SK-N-SH treated with all-trans-retinoic acid at 6 μM for 48 hours (cell line): ENCODE results near the gene TRIL.
A peak's percentile ranks its signal among the peaks of the same experiment; 100 is the strongest.

Experiments used
- ATAC-seq: fragments of 200-7000 bp; cut with Tn5 transposase; 3 replicates; pipeline ENCODE4 v1.9.1; 2020; ENCODE audit warnings: mild to moderate bottlenecking, moderate library complexity
- ARNTL ChIP-seq: fragments of 450-650 bp; formaldehyde crosslinking; IDR thresholded peaks from 2 replicates; pipeline ENCODE4 v1.5.0; 2020; ENCODE audit warnings: low read depth, mild to moderate bottlenecking, moderate library complexity, borderline replicate concordance
- BACH2 ChIP-seq: fragments of 250-450 bp; sonication (Bioruptor Pico); IDR thresholded peaks from 2 replicates; pipeline ENCODE4 v1.9.0; 2021; ENCODE audit warnings: mild to moderate bottlenecking, borderline replicate concordance
- CREB5 ChIP-seq: fragments of 250-450 bp; sonication (Bioruptor Pico); IDR thresholded peaks from 2 replicates; pipeline ENCODE4 v1.5.1; 2020; ENCODE audit warnings: low read depth, mild to moderate bottlenecking, moderate library complexity
- CSDC2 ChIP-seq: fragments of 250-450 bp; sonication (Bioruptor Pico); IDR thresholded peaks from 2 replicates; pipeline ENCODE4 v1.5.0; 2020; ENCODE audit warnings: mild to moderate bottlenecking, moderate library complexity
- ESRRG ChIP-seq: fragments of 250-450 bp; sonication (Bioruptor Pico); IDR thresholded peaks from 2 replicates; pipeline ENCODE4 v1.6.1; 2021; ENCODE audit warnings: mild to moderate bottlenecking
- GLIS3 ChIP-seq: fragments of 250-450 bp; sonication (Bioruptor Pico); IDR thresholded peaks from 2 replicates; pipeline ENCODE4 v1.5.0; 2020; ENCODE audit warnings: mild to moderate bottlenecking, moderate library complexity
- ISL1 ChIP-seq: fragments of 250-450 bp; sonication (Bioruptor Pico); IDR thresholded peaks from 2 replicates; pipeline ENCODE4 v2.1.2; 2022; ENCODE audit warnings: mild to moderate bottlenecking, moderate library complexity
- OSR1 ChIP-seq: fragments of 250-450 bp; sonication (Bioruptor Pico); IDR thresholded peaks from 2 replicates; pipeline ENCODE4 v1.8.0; 2022; ENCODE audit warnings: moderate library complexity, mild to moderate bottlenecking, inconsistent platforms
- PPARA ChIP-seq: fragments of 250-450 bp; sonication (Bioruptor Pico); IDR thresholded peaks from 2 replicates; pipeline ENCODE4 v1.5.0; 2020; ENCODE audit warnings: mild to moderate bottlenecking, borderline replicate concordance
- RARB ChIP-seq: fragments of 250-450 bp; sonication (Bioruptor Pico); IDR thresholded peaks from 2 replicates; pipeline ENCODE4 v1.8.0; 2021; ENCODE audit warnings: mild to moderate bottlenecking, moderate library complexity
- TCF4 ChIP-seq: fragments of 250-450 bp; sonication (Bioruptor Pico); IDR thresholded peaks from 2 replicates; pipeline ENCODE4 v1.8.0; 2021; ENCODE audit warnings: mild to moderate bottlenecking, moderate library complexity, borderline replicate concordance
- TOX ChIP-seq: fragments of 250-450 bp; sonication (Bioruptor Pico); IDR thresholded peaks from 2 replicates; pipeline ENCODE4 v1.8.0; 2021; ENCODE audit warnings: mild to moderate bottlenecking, moderate library complexity, borderline replicate concordance
- TSHZ2 ChIP-seq: fragments of 250-450 bp; sonication (Bioruptor Pico); IDR thresholded peaks from 2 replicates; pipeline ENCODE4 v1.5.0; 2020; ENCODE audit warnings: mild to moderate bottlenecking, moderate library complexity
- ZC3H10 ChIP-seq: fragments of 250-450 bp; sonication (Bioruptor Pico); IDR thresholded peaks from 2 replicates; pipeline ENCODE4 v1.5.1; 2021; ENCODE audit warnings: mild to moderate bottlenecking, moderate library complexity
- ZFP3 ChIP-seq: fragments of 250-450 bp; sonication (Bioruptor Pico); IDR thresholded peaks from 2 replicates; pipeline ENCODE4 v1.5.0; 2020; ENCODE audit warnings: mild to moderate bottlenecking, moderate library complexity
- ZFP30 ChIP-seq: fragments of 450-650 bp; formaldehyde crosslinking; IDR thresholded peaks from 2 replicates; pipeline ENCODE4 v1.5.0; 2022; ENCODE audit warnings: mild to moderate bottlenecking, moderate library complexity
- ZNF565 ChIP-seq: fragments of 450-650 bp; formaldehyde crosslinking; conservative IDR thresholded peaks from 2 replicates; pipeline ENCODE4 v1.5.0; 2020; ENCODE audit warnings: low read depth, mild to moderate bottlenecking, moderate library complexity
- ZNF70 ChIP-seq: fragments of 450-650 bp; formaldehyde crosslinking; IDR thresholded peaks from 2 replicates; pipeline ENCODE4 v1.5.0; 2020; ENCODE audit warnings: mild to moderate bottlenecking, moderate library complexity
- ZNF8 ChIP-seq: fragments of 450-650 bp; formaldehyde crosslinking; IDR thresholded peaks from 2 replicates; pipeline ENCODE4 v1.5.0; 2020; ENCODE audit warnings: mild to moderate bottlenecking, moderate library complexity
- TF ChIP-seq, protein P1 (sequence below): fragments of 250-450 bp; sonication (Bioruptor Pico); IDR thresholded peaks from 2 replicates; pipeline ENCODE4 v1.8.0; 2020; ENCODE audit warnings: mild to moderate bottlenecking, moderate library complexity, borderline replicate concordance

Gene TRIL

DNA sequence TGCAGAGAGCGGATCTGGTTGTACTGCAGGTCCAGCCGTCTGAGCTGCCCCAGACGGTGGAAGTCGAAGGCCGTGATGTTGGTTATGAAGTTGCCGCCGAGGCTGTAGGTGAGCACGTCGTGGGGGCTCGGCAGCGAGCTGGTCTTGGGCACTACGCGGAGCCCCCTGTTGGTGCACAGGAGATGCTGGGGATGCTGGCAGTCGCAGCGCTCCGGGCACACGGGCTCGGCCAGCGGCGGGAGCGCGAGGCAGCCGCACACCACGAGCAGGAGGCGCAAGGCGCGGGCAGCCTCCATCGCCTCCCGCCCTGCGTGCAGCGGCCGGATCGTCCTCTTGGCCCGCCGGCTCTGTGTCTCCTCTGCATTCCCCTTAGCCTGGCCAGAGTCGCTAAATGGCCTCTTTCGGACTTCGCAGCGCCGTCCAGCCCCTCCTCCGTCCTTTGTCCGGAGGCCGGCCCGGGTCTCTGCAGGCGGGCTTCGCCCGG, 337 bp downstream of the TRIL start:
- TF ChIP-seq GLIS3 (CRISPR knock-in tag) (no peak), PPARA (CRISPR knock-in tag) (no peak), ZC3H10 (CRISPR knock-in tag) (no peak), ZNF70 (CRISPR knock-in tag) (no peak), CSDC2 (CRISPR knock-in tag) (no peak), TSHZ2 (no peak), ZFP3 (CRISPR knock-in tag) (no peak), ZNF8 (CRISPR knock-in tag) (no peak; the same call in 1 of the 2 replicates), ARNTL (CRISPR knock-in tag) (no peak), ISL1 (CRISPR knock-in tag) (no peak), TOX (CRISPR knock-in tag) (no peak), OSR1 (CRISPR knock-in tag) (no peak), RARB (CRISPR knock-in tag) (no peak), CREB5 (CRISPR knock-in tag) (no peak), ESRRG (no peak), ZFP30 (CRISPR knock-in tag) (no peak), BACH2 (CRISPR knock-in tag) (no peak)
- TF ChIP-seq, protein P1, sequence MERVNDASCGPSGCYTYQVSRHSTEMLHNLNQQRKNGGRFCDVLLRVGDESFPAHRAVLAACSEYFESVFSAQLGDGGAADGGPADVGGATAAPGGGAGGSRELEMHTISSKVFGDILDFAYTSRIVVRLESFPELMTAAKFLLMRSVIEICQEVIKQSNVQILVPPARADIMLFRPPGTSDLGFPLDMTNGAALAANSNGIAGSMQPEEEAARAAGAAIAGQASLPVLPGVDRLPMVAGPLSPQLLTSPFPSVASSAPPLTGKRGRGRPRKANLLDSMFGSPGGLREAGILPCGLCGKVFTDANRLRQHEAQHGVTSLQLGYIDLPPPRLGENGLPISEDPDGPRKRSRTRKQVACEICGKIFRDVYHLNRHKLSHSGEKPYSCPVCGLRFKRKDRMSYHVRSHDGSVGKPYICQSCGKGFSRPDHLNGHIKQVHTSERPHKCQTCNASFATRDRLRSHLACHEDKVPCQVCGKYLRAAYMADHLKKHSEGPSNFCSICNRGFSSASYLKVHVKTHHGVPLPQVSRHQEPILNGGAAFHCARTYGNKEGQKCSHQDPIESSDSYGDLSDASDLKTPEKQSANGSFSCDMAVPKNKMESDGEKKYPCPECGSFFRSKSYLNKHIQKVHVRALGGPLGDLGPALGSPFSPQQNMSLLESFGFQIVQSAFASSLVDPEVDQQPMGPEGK (CRISPR knock-in tag), result no peak
- peak; percentile 16 for ATAC-seq

GRCh38 chr7:28957064-28957750, 923 bp downstream of the TRIL start:
- peak; percentile 22 for ATAC-seq
- TF ChIP-seq CSDC2 (CRISPR knock-in tag), result no peak

GRCh38 chr7:28956608-28957063, 1.5 kb downstream of the TRIL start:
- peak; percentile 69 for ATAC-seq
- peak; percentile 26; the same call in 1 of the 2 replicates for TF ChIP-seq TCF4 (CRISPR knock-in tag)
- peak; percentile 17; the same call in 1 of the 2 replicates for TF ChIP-seq TSHZ2
- no peak for TF ChIP-seq ZNF565 (CRISPR knock-in tag)
- no peak for TF ChIP-seq OSR1 (CRISPR knock-in tag)
